Transverse colon (tissue), 4 donors: ENCODE results near the gene IQSEC2.

ENCODE experiments used
- POLR2A ChIP-seq: fragments of 450-650 bp; IDR thresholded peaks from one replicate; pipeline ENCODE4 v1.6.1; 2016; ENCODE audit warnings: antibody characterized with exemption, mild to moderate bottlenecking, moderate library complexity
- POLR2AphosphoS5 ChIP-seq, 3 donors: sonication (generic); formaldehyde crosslinking; IDR thresholded peaks; one replicate each; pipeline ENCODE4 v1.6.1; 2016; ENCODE audit warnings: antibody characterized with exemption in 3 of 3
- TF ChIP-seq, protein P1 (sequence below), 5 experiments: fragments of 200-600 bp in 3 of 5; fragments of 450-650 bp in 2 of 5; sonication (generic) in 3 of 5; IDR thresholded peaks; 1 replicate in 2 of 5; 2 replicates in 3 of 5; pipeline ENCODE4 v1.5.1; 2016 to 2017; ENCODE audit warnings: antibody characterized with exemption in 5 of 5, inconsistent platforms in 3 of 5, mild to moderate bottlenecking in 2 of 5, moderate library complexity in 1 of 5

DNA sequence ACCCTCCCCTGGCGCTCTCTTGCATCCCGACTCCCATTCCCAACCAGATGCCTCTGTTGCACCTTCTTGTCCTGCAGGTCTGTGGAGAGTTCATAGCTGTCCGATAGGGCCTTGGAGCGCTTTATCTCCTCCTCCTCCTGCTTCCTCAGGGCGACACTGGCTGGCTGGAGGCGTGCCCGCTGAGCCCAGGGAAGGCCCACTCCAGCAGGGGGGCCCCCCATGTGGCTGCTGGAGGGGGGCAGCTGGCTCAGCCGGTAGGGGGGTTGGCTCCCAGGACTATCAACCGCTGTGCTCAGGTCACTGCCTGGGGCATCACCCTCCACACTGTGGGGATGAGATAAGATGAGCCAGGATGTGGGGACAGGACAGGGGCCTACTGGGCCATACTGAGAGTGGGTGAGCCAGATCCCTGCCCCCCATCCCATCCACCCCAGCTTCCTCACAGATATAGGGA is 25.6 kb downstream of the IQSEC2 start:
- TF ChIP-seq POLR2A (no peak), POLR2AphosphoS5 (IDR thresholded peaks at IDR 0.05) (no peak)
- TF ChIP-seq, protein P1, sequence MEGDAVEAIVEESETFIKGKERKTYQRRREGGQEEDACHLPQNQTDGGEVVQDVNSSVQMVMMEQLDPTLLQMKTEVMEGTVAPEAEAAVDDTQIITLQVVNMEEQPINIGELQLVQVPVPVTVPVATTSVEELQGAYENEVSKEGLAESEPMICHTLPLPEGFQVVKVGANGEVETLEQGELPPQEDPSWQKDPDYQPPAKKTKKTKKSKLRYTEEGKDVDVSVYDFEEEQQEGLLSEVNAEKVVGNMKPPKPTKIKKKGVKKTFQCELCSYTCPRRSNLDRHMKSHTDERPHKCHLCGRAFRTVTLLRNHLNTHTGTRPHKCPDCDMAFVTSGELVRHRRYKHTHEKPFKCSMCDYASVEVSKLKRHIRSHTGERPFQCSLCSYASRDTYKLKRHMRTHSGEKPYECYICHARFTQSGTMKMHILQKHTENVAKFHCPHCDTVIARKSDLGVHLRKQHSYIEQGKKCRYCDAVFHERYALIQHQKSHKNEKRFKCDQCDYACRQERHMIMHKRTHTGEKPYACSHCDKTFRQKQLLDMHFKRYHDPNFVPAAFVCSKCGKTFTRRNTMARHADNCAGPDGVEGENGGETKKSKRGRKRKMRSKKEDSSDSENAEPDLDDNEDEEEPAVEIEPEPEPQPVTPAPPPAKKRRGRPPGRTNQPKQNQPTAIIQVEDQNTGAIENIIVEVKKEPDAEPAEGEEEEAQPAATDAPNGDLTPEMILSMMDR (IDR thresholded peaks at IDR 0.05), result no peak
